Esophagus squamous epithelium (tissue), 5 donors: ENCODE results near the gene RUFY1. TPM values are rescaled to one million over a fixed set of nuclear protein-coding genes. Genes with fewer than 3 reads are reported as not detected.

ENCODE experiments used
- DNase-seq: peaks from one replicate; lab custom pipeline; 2025; lab: John Stamatoyannopoulos, UW
- H3K27ac ChIP-seq, 4 donors: fragments of 200-600 bp; sonication (generic); one replicate each; pipeline ENCODE4 v1.5.1; 2016 to 2019; ENCODE audit warnings: mild to moderate bottlenecking in 1 of 4
- H3K27me3 ChIP-seq, 4 donors: fragments of 200-600 bp; sonication (generic); 1 replicate in 3 of 4; 2 replicates in 1 of 4; pipeline versions ENCODE4 v1.5.1 to v1.6.0; 2017 to 2021; ENCODE audit warnings: antibody characterized with exemption in 1 of 4
- H3K36me3 ChIP-seq, 3 donors: fragments of 200-600 bp; sonication (generic); one replicate each; pipeline ENCODE4 v1.5.1; 2016 to 2019
- H3K4me1 ChIP-seq, 3 donors: fragments of 200-600 bp; sonication (generic); one replicate each; pipeline ENCODE4 v1.5.1; 2017 to 2019
- H3K4me3 ChIP-seq, 4 donors: fragments of 200-600 bp; sonication (generic); 1 replicate in 3 of 4; 2 replicates in 1 of 4; pipeline ENCODE4 v1.5.1; 2016 to 2019; ENCODE audit warnings: mild to moderate bottlenecking in 2 of 4, moderate library complexity in 1 of 4
- H3K9me3 ChIP-seq, 3 donors: fragments of 200-600 bp; sonication (generic); one replicate each; pipeline ENCODE4 v1.5.1; 2016 to 2019
- CTCF ChIP-seq, 6 experiments: fragments of 450-650 bp in 4 of 6; fragments of 200-600 bp in 2 of 6; sonication (generic) in 2 of 6; IDR thresholded peaks; one replicate each; pipeline ENCODE4 v1.5.1; 2016 to 2019; ENCODE audit warnings: antibody characterized with exemption in 6 of 6, mild to moderate bottlenecking in 4 of 6, moderate library complexity in 4 of 6
- POLR2A ChIP-seq, 4 donors: fragments of 450-650 bp; IDR thresholded peaks; one replicate each; pipeline ENCODE4 v1.6.1; 2017; ENCODE audit warnings: antibody characterized with exemption in 4 of 4, mild to moderate bottlenecking in 4 of 4, moderate library complexity in 3 of 4
- WGBS, 2 donors: methylation state at CpG; one replicate each; pipeline ENCODE4 v1.1.5; 2018; 5-methylcytosine and 5-hydroxymethylcytosine counted together
- intact Hi-C: fragments of 100-400 bp; cut with DNase I; formaldehyde crosslinking; loops from one replicate; pipeline ENCODE4 v1.15.0; 2022
- total RNA-seq, 4 donors: library from RNA; depleted of rRNA; stranded (reverse); fragments of >200 nt; gene quantifications; one replicate each; pipeline ENCODE4 v1.1.0, GENCODE V29; 2016
- donor health status: DM: yes; HTN: yes; CAD: no.

Gene RUFY1
- total RNA-seq, 4 donors from 2014 or later, result 27.1 to 63.8 (median 45.8) TPM

- Histone ChIP-seq H3K27ac (no peak overlapping the region), H3K4me1 (no peaks in the 10 kb centered on the region), H3K27me3 (no peaks in the 10 kb centered on the region), H3K4me3 (no peak overlapping the region), H3K9me3 (no peaks in the 10 kb centered on the region), H3K36me3 (peaks cover 4 to 94% (median 21%) of the 10 kb centered on the region in 3 donors)
- intact Hi-C loops, result no loop called here
- TF ChIP-seq CTCF (IDR thresholded peaks at IDR 0.05) (no peak), POLR2A (IDR thresholded peaks at IDR 0.05) (no peak)
- no peak for DNase-seq
- WGBS, 2 donors, result 92 to 94% methylated on average over 19 to 22 of the region's 42 CpGs
These were observed 27.1 kb downstream of the RUFY1 start for GRCh38 chr5:179577286-179577960.

- Histone ChIP-seq H3K4me3 (no peak overlapping the region), H3K27me3 (no peaks in the 10 kb centered on the region), H3K27ac (peak overlapping the region in 1 of 4 donors; percentile 25), H3K9me3 (no peaks in the 10 kb centered on the region), H3K36me3 (peaks cover 9 to 100% (median 35%) of the 10 kb centered on the region in 3 donors), H3K4me1 (no peaks in the 10 kb centered on the region)
- TF ChIP-seq CTCF (IDR thresholded peaks at IDR 0.05) (no peak), POLR2A (IDR thresholded peaks at IDR 0.05) (no peak)
- intact Hi-C loops, result no loop called here
- WGBS, 2 donors, result 78 to 80% methylated on average over 3 to 8 of the region's 9 CpGs
- DNase-seq, result no peak
These were observed 35.6 kb downstream of the RUFY1 start for GRCh38 chr5:179585941-179586401.

- Histone ChIP-seq H3K4me3 (no peak overlapping the region), H3K36me3 (peaks cover 21 to 100% (median 41%) of the 10 kb centered on the region in 3 donors), H3K27ac (no peak overlapping the region), H3K27me3 (no peaks in the 10 kb centered on the region), H3K9me3 (no peaks in the 10 kb centered on the region), H3K4me1 (no peaks in the 10 kb centered on the region)
- TF ChIP-seq POLR2A (IDR thresholded peaks at IDR 0.05), result no peak
- TF ChIP-seq CTCF (IDR thresholded peaks at IDR 0.05), result no peak
- 96 to 100% methylated on average over 1 to 3 of the region's 3 CpGs for WGBS, 2 donors
- no peak for DNase-seq
- intact Hi-C loops, result no loop called here
These were observed 37.8 kb downstream of the RUFY1 start for GRCh38 chr5:179588166-179588565.

GRCh38 chr5:179595916-179596315, 45.6 kb downstream of the RUFY1 start:
- 49 to 59% methylated on average over 6 of the region's 6 CpGs for WGBS, 2 donors
- H3K36me3 ChIP-seq, result peaks cover 39 to 100% (median 41%) of the 10 kb centered on the region in 3 donors
- DNase-seq, result no peak
- no peaks in the 10 kb centered on the region for H3K9me3 ChIP-seq
- TF ChIP-seq CTCF (IDR thresholded peaks at IDR 0.05), result no peak
- TF ChIP-seq POLR2A (IDR thresholded peaks at IDR 0.05), result no peak
- intact Hi-C loops, result no loop called here
- H3K4me3 ChIP-seq, result no peak overlapping the region
- H3K4me1 ChIP-seq, result peaks cover 0 to 19% (median 10%) of the 10 kb centered on the region in 3 donors
- no peak overlapping the region for H3K27ac ChIP-seq
- H3K27me3 ChIP-seq, result no peaks in the 10 kb centered on the region

- no peak for DNase-seq
- 61 to 87% methylated on average over 2 to 3 of the region's 13 CpGs for WGBS, 2 donors
These were observed 46.1 kb downstream of the RUFY1 start for GRCh38 chr5:179596421-179596820.

More at GRCh38 chr5:179596421-179596820, 46.1 kb downstream of the RUFY1 start:
- intact Hi-C loops, result no loop called here
- TF ChIP-seq POLR2A (IDR thresholded peaks at IDR 0.05) (no peak), CTCF (IDR thresholded peaks at IDR 0.05) (no peak)
- Histone ChIP-seq H3K4me3 (no peak overlapping the region), H3K4me1 (peaks cover 0 to 19% (median 10%) of the 10 kb centered on the region in 3 donors), H3K27me3 (no peaks in the 10 kb centered on the region), H3K9me3 (no peaks in the 10 kb centered on the region), H3K27ac (no peak overlapping the region), H3K36me3 (peaks cover 36 to 100% (median 36%) of the 10 kb centered on the region in 3 donors)
